Calu3 (cell line): Measurements from ENCODE around the gene MSI2. TPM values are rescaled to one million over a fixed set of nuclear protein-coding genes. Genes with fewer than 3 reads are reported as not detected.
A peak's percentile ranks its signal among the peaks of the same experiment; 100 is the strongest.

Source experiments
- BruUV-seq: library from RNA; stranded (reverse); fragments of 400-500 nt; replicated peaks from 2 replicates; lab custom pipeline; 2021; lab: Mats Ljungman, UMichigan
- CTCF ChIA-PET: fragments of 300-600 bp; sonication (Branson Sonifier 250); formaldehyde crosslinking; loops from one replicate; lab custom pipeline; 2022; ENCODE audit warnings: antibody characterized with exemption; lab: Charles Lee
- DNase-seq: peaks from one replicate; pipeline ENCODE4 v3.0.0; 2022
- H3K27ac Mint-ChIP-seq: one replicate; pipeline ENCODE4 v1.8.0; 2022; ENCODE audit warnings: mixed read lengths; ENCODE audit not compliant: unreplicated experiment
- H3K27me3 Mint-ChIP-seq: one replicate; pipeline ENCODE4 v1.8.0; 2022; ENCODE audit warnings: mixed read lengths; ENCODE audit not compliant: unreplicated experiment
- H3K36me3 Mint-ChIP-seq: one replicate; pipeline ENCODE4 v1.8.0; 2022; ENCODE audit warnings: mild to moderate bottlenecking, moderate library complexity, mixed read lengths; ENCODE audit not compliant: insufficient read depth, unreplicated experiment
- H3K4me1 Mint-ChIP-seq: one replicate; pipeline ENCODE4 v1.8.0; 2022; ENCODE audit warnings: mild to moderate bottlenecking, low read depth, mixed read lengths; ENCODE audit not compliant: unreplicated experiment
- H3K4me3 Mint-ChIP-seq: one replicate; pipeline ENCODE4 v1.8.0; 2022; ENCODE audit warnings: mild to moderate bottlenecking, low read depth, moderate library complexity, mixed read lengths; ENCODE audit not compliant: unreplicated experiment
- H3K9me3 Mint-ChIP-seq: one replicate; pipeline ENCODE4 v1.8.0; 2022; ENCODE audit warnings: low read depth, mixed read lengths; ENCODE audit not compliant: unreplicated experiment
- CTCF ChIP-seq: fragments of 200-600 bp; IDR thresholded peaks from one replicate; pipeline ENCODE4 v1.8.0; 2022; ENCODE audit warnings: antibody characterized with exemption; ENCODE audit not compliant: unreplicated experiment
- intact Hi-C: fragments of 100-400 bp; cut with micrococcal nuclease; formaldehyde crosslinking; loops from one replicate; pipeline ENCODE4 v1.10.0; 2022; ENCODE audit not compliant: unreplicated experiment
- total RNA-seq: library from RNA; stranded (reverse); gene quantifications from 2 replicates; pipeline ENCODE4 v1.2.3, GENCODE V29; 2022

Gene MSI2
- total RNA-seq, 1 experiment from 2014 or later, result 66.4 TPM

DNA sequence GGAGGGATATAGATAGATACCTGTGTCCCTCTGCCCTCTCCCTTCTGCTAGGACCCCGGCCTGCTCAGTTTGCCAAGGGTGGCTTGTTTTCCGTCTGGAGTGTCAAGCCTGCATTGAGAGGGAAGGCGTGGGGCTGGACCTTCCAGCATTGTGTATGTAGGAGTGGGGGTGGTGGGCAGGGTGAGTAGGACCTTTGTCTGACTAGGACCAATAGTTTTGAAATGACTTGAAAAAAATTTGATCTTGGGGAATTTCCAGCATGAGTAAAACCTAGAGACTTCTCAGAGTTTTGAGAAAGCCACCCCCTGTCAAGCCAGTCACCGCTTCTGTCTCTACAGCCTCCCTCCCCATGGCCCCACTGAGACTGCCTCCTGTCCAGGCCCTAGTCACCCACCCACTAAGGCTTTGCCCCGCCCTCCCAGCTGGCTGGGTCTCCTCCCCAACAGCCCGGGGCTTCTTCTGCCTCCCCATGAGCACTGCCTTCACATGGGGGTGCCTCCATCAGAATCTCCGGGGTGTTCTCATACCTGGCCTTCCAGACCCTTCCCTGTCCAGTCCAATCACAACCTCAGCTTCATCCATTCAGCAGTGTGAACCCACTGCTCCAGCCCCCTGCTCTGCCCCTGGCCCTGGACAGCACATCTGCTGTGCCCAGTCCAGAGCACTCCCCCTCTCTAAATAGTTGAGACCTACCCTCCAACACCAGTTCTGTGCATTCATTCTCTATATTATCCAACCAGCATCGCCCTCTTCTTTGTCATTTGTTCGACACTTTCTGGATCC, 207.0 kb downstream of the MSI2 start:
- H3K36me3 Mint-ChIP-seq, result no peaks in the 10 kb centered on the region
- DNase-seq, result peak; percentile 58
- TF ChIP-seq CTCF, result no peak
- H3K27me3 Mint-ChIP-seq, result no peaks in the 10 kb centered on the region
- peaks cover 35% of the 10 kb centered on the region for H3K4me1 Mint-ChIP-seq
- CTCF ChIA-PET, result no interaction called here
- H3K4me3 Mint-ChIP-seq, result peak overlapping the region; percentile 36
- peak overlapping the region; percentile 69 for H3K27ac Mint-ChIP-seq
- BruUV-seq, result no TSS peak
- intact Hi-C loops, result no loop called here
- H3K9me3 Mint-ChIP-seq, result no peaks in the 10 kb centered on the region

- intact Hi-C loops, result no loop called here
- Mint-ChIP-seq H3K36me3 (no peaks in the 10 kb centered on the region), H3K4me1 (peaks cover 35% of the 10 kb centered on the region), H3K27ac (no peak overlapping the region), H3K27me3 (no peaks in the 10 kb centered on the region), H3K4me3 (no peak overlapping the region), H3K9me3 (no peaks in the 10 kb centered on the region)
- TF ChIP-seq CTCF, result no peak
- CTCF ChIA-PET, result no interaction called here
- DNase-seq, result no peak
- BruUV-seq, result no TSS peak
Measured at GRCh38 chr17:57464191-57464864, 208.0 kb downstream of the MSI2 start.

- H3K36me3 Mint-ChIP-seq, result no peaks in the 10 kb centered on the region
- no peak overlapping the region for H3K4me3 Mint-ChIP-seq
- no peak for DNase-seq
- no peaks in the 10 kb centered on the region for H3K27me3 Mint-ChIP-seq
- no peak overlapping the region for H3K27ac Mint-ChIP-seq
- BruUV-seq, result no TSS peak
- H3K9me3 Mint-ChIP-seq, result no peaks in the 10 kb centered on the region
- intact Hi-C loops, result no loop called here
- TF ChIP-seq CTCF, result no peak
- H3K4me1 Mint-ChIP-seq, result peaks cover 26% of the 10 kb centered on the region
- CTCF ChIA-PET, result no interaction called here
Measured at GRCh38 chr17:57465610-57466009, 209.3 kb downstream of the MSI2 start.

DNA sequence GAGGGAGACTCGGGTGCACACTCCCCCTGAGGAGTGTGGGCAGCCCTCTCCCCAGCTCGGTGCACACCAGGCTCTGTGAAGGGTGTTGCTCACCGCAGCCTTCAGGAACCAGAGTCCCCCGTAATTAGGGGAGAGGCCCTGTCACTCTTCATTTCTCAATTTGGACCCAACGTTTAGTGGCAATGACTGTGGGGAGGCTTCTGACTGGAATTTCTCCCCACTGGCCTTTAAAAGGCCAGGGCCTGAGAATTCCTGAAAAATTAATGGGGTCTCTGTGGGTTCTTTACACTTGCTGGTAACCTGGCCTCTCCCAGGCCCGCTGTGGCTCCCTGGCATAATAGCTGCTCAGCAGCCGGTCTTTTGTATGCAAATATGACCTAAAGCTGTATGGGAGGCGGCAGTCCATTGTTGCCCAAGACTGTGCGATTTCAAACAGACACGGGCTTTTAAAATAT, 209.7 kb downstream of the MSI2 start:
- H3K27me3 Mint-ChIP-seq, result no peaks in the 10 kb centered on the region
- H3K9me3 Mint-ChIP-seq, result no peaks in the 10 kb centered on the region
- CTCF ChIA-PET, result no interaction called here
- no peak for TF ChIP-seq CTCF
- BruUV-seq, result no TSS peak
- intact Hi-C loops, result no loop called here
- H3K27ac Mint-ChIP-seq, result no peak overlapping the region
- peaks cover 21% of the 10 kb centered on the region for H3K4me1 Mint-ChIP-seq
- H3K36me3 Mint-ChIP-seq, result no peaks in the 10 kb centered on the region
- no peak for DNase-seq
- no peak overlapping the region for H3K4me3 Mint-ChIP-seq
